Activated CD4-positive, alpha-beta T cell treated with anti-CD3 and anti-CD28 coated beads for 4 hours (primary cell): ENCODE data around the gene MITF.

Experiments
- DNase-seq, 2 donors: peaks; one replicate each; pipeline ENCODE4 v3.0.0-alpha.2; 2020

Gene MITF

DNA sequence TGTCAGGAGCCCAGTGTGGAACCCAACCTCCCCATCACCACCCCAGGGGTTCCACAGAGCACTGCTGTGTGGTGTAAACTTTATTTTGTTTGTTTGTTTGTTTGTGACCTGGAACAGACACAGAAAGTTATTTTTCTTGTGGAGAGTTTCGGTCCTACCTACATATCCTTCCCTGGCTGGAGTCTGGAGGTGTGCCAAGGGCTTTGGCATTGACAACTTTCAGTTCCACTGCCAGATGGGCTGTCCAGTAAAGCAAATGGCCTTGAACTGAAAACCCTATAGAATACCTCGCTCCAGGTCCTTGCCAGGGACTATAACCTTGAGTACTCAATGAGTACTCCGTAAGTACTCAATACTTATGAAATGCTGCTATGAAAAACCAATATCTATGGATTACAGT lies 103.5 kb downstream of the MITF start:
- DNase-seq, result no peak

- no peak for DNase-seq
These were observed 105.4 kb downstream of the MITF start for GRCh38 chr3:69844706-69845105.

GRCh38 chr3:69847303-69847702 lies 108.0 kb downstream of the MITF start:
- no peak for DNase-seq

DNA sequence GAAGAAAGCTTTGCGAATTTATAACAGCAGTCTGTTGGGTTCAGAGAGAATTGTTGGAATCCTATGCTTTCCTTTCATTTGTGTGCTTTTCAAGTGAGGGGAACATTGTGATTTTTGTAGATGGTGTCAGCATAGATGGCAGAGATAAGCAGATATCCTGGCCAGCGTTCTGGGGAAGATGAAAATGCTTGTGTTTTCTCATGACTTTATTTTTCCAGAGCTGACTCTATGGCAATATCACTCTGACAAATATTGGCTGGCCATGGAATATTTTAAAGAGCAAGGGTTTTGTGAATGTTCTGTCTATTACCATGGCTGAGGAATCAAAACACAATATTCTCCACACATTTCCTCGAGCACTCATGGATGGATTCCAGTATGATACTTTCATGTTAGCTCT lies 108.8 kb downstream of the MITF start:
- DNase-seq, result no peak

GRCh38 chr3:69850849-69851248 lies 111.6 kb downstream of the MITF start:
- DNase-seq, result no peak

GRCh38 chr3:69853027-69853426 lies 113.8 kb downstream of the MITF start:
- no peak for DNase-seq

DNA sequence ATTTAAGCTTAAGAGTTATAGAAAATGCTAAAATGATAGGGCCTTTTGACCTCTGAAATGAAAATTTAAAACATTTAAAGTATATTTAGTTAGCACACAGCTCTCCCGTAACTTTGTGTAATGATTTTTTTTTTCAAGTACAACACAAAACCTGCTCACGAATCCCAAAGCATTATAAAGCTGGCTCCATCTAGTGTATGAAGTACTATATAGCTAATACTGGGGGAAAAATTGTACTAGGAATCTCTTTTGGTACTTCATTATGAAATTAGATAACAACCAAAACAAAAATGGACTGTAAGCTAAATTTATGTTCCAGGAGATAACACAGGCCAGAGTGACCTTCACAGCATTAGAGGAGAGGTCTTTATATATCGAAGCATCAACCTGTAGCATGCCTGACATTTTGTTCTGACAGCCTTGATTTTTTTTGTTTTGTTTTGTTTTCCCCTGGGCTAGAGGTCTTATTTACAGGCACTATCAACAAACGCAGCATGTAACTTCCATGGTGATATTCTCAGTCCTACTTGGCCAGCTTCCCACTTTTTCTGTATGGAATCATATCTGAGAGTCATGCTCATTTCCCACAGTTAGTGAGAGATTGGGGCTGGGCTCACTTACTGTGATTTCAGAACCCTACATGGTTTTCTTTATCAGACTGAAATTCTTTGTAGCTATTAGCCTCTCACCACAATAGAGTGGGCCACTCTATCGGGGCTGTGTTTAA lies 116.3 kb downstream of the MITF start:
- no peak for DNase-seq

- no peak for DNase-seq
These were observed 117.9 kb downstream of the MITF start for GRCh38 chr3:69856965-69857705.

DNA sequence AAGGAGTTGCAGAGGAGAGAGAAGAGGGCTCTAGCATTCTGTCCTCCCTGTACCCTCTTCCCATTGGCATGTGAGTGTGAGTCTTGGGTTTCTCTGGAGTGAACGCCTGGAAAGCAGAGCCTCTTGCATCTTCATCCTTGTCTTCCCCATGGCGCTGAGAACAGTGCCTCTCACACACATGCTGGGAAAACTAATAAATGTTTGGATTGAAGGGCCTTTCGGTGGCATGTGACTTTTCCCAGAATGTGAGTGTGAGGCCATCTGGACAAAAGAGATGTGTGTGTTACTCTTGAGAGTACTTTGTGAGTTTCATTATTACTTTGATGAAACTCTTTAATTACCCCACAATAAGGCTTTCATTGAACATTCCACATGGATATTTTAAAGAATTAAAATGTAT lies 122.3 kb downstream of the MITF start:
- DNase-seq, result no peak

DNA sequence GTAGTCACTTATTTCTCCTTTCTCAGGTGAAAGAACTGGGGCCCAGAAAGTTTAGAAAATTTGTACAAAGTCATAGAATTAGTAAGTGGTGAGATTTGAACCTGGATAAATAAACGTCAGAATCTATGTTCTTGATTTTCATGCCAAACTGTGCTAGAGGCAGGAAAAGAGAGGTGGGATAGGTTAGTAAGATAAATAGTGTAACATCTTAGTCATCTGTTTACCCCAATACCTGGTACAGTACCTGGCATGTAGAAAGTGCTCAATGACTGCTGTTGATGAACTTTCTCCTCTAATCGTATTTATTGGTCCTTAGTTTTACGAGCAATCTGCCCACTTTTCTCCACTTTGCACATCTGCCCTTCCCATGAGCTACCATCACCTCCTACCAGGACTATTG lies 124.9 kb downstream of the MITF start:
- DNase-seq, result no peak

- DNase-seq, result no peak
These were observed 125.5 kb downstream of the MITF start for GRCh38 chr3:69864766-69865165.

GRCh38 chr3:69865925-69866679 lies 126.8 kb downstream of the MITF start:
- DNase-seq, result no peak

- DNase-seq, result no peak
These were observed 127.9 kb downstream of the MITF start for GRCh38 chr3:69866988-69867720.

- DNase-seq, result no peak
These were observed 128.8 kb downstream of the MITF start for GRCh38 chr3:69867941-69868505.

- no peak for DNase-seq
These were observed 129.7 kb downstream of the MITF start for GRCh38 chr3:69868841-69869420.

DNA sequence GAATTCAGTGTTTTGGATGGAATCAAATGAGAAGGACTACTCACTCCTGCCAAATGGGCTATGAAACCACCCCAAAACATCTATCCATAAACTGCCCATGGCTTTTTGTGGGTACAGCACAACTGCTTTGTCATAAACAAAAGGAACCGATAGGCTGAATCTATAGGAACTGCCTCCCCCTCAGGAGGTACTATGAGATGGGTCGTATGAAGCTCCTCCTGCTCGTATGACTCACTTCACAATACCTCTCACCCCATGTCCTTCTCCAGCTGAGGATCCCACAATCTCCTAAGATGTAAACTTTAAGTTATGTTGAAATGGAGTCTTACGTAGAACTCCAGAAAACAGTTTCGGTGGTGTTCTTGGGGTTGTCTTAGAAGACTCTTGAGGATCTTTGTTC lies 130.4 kb downstream of the MITF start:
- no peak for DNase-seq

GRCh38 chr3:69871251-69871650 lies 132.0 kb downstream of the MITF start:
- DNase-seq, result no peak

DNA sequence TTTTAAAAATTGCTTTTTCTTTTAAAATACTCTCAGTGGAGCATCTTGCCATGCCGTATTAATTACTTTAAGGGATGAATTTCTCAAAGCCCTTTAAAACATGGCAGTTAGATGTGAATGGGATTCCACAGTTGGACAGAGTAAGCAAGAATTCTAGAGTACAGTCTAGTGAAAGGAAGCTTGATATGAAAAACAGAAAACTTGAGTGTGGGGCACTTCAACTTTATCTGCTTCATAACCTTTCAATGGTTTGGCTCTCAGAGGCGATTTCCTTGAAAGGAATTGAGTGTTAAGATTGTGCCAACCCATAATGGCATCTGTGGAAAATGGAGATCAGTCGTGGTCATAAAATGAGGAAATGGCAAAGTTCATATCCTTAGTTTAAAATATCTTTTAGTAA lies 132.6 kb downstream of the MITF start:
- DNase-seq, result no peak

GRCh38 chr3:69872783-69873378 lies 133.6 kb downstream of the MITF start:
- DNase-seq, result no peak

- DNase-seq, result no peak
These were observed 136.8 kb downstream of the MITF start for GRCh38 chr3:69876073-69876472.

- DNase-seq, result no peak
These were observed 139.0 kb downstream of the MITF start for GRCh38 chr3:69878254-69878653.

DNA sequence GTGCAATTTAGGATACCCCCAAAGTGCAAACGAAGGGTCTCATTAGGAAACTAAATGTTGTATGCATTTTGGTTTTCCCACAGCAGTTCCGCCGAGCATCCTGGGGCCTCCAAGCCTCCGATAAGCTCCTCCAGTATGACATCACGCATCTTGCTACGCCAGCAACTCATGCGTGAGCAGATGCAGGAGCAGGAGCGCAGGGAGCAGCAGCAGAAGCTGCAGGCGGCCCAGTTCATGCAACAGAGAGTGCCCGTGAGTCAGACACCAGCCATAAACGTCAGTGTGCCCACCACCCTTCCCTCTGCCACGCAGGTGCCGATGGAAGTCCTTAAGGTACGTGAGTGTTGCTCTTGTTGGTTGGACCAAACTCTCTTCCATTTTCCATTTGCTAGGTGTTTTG lies 139.8 kb downstream of the MITF start:
- DNase-seq, result no peak
